IMR-90 (cell line): ENCODE results near the gene PUM2. TPM values are rescaled to one million over a fixed set of nuclear protein-coding genes. Genes with fewer than 3 reads are reported as not detected.

Experiments used
- ATAC-seq: fragments of 200-7000 bp; cut with Tn5 transposase; 2 replicates; pipeline ENCODE4 v1.9.1; 2020; ENCODE audit warnings: low read depth, mild to moderate bottlenecking, moderate library complexity
- BruUV-seq: library from RNA; stranded (reverse); fragments of 400-500 nt; replicated peaks from 2 replicates; lab custom pipeline; 2021; lab: Mats Ljungman, UMichigan
- CTCF ChIA-PET: fragments of 300-600 bp; formaldehyde crosslinking; extraction: SDS; loops from one replicate; lab custom pipeline; 2021; ENCODE audit warnings: antibody characterized with exemption; lab: Yijun Ruan, JAX
- POLR2A ChIA-PET: fragments of 300-600 bp; sonication (Branson Sonifier 250); formaldehyde crosslinking; loops from one replicate; lab custom pipeline; 2022; ENCODE audit warnings: antibody characterized with exemption; ENCODE audit not compliant: unreplicated experiment; lab: Charles Lee
- DNase-seq: peaks from one replicate; pipeline ENCODE4 v3.0.0; 2013
- H2AFZ ChIP-seq: replicated peaks from 2 replicates; pipeline ENCODE3; 2013; ENCODE audit warnings: low read length, mild to moderate bottlenecking; ENCODE audit not compliant: poor library complexity
- H2AK5ac ChIP-seq: 2 replicates; pipeline ENCODE4 v1.6.1; 2013; ENCODE audit warnings: low read depth, low read length, inconsistent platforms
- H2AK9ac ChIP-seq: replicated peaks from 2 replicates; pipeline ENCODE3; 2013; ENCODE audit warnings: mild to moderate bottlenecking, low read depth, low read length, moderate library complexity; ENCODE audit not compliant: poor library complexity
- H2BK120ac ChIP-seq: 2 replicates; pipeline ENCODE4 v1.6.1; 2013; ENCODE audit warnings: low read depth, low read length, inconsistent platforms
- H2BK15ac ChIP-seq: 3 replicates; pipeline ENCODE4 v1.6.1; 2013; ENCODE audit warnings: low read depth, low read length, inconsistent platforms
- H2BK20ac ChIP-seq: 2 replicates; pipeline ENCODE4 v1.6.1; 2013; ENCODE audit warnings: low read depth, mild to moderate bottlenecking, inconsistent platforms, low read length, moderate library complexity
- H2BK5ac ChIP-seq: 2 replicates; pipeline ENCODE4 v1.6.1; 2013; ENCODE audit warnings: mild to moderate bottlenecking, low read depth, low read length, inconsistent platforms; ENCODE audit not compliant: poor library complexity, severe bottlenecking
- H3K14ac ChIP-seq: replicated peaks from 2 replicates; pipeline ENCODE4 v1.6.1; 2013; ENCODE audit warnings: low read depth, low read length, inconsistent platforms
- H3K18ac ChIP-seq: 2 replicates; pipeline ENCODE4 v1.6.1; 2013; ENCODE audit warnings: low read depth, low read length, control low read depth
- H3K23ac ChIP-seq: 2 replicates; pipeline ENCODE4 v1.6.1; 2013; ENCODE audit warnings: low read depth, low read length, inconsistent platforms
- H3K27ac ChIP-seq: 2 replicates; pipeline ENCODE4 v1.5.1; 2013; ENCODE audit warnings: mild to moderate bottlenecking, control low read depth, low read length; ENCODE audit not compliant: insufficient read depth
- H3K27me3 ChIP-seq: 2 replicates; pipeline ENCODE4 v1.6.1; 2013; ENCODE audit warnings: low read length; ENCODE audit not compliant: control insufficient read depth, insufficient read depth
- H3K36me3 ChIP-seq: 2 replicates; pipeline ENCODE4 v1.6.1; 2013; ENCODE audit warnings: low read length, mixed read lengths; ENCODE audit not compliant: control insufficient read depth, insufficient read depth
- H3K4ac ChIP-seq: 2 replicates; pipeline ENCODE4 v1.6.1; 2013; ENCODE audit warnings: low read depth, low read length, inconsistent platforms
- H3K4me1 ChIP-seq: 2 replicates; pipeline ENCODE4 v1.6.1; 2013; ENCODE audit warnings: low read length, mixed read lengths; ENCODE audit not compliant: control insufficient read depth, insufficient read depth
- H3K4me2 ChIP-seq: 2 replicates; pipeline ENCODE4 v1.6.1; 2013; ENCODE audit warnings: low read depth, mild to moderate bottlenecking, control low read depth, low read length, moderate library complexity
- H3K4me3 ChIP-seq: 2 replicates; pipeline ENCODE4 v1.5.1; 2013; ENCODE audit warnings: low read depth, mild to moderate bottlenecking, control low read depth, low read length, moderate library complexity; ENCODE audit not compliant: insufficient read depth
- H3K56ac ChIP-seq: 2 replicates; pipeline ENCODE4 v1.6.1; 2013; ENCODE audit warnings: low read length, inconsistent platforms; ENCODE audit not compliant: insufficient read depth; ENCODE audit errors: extremely low read depth
- H3K79me1 ChIP-seq, 2 experiments: 2 replicates each; pipeline ENCODE4 v1.6.1; 2013; ENCODE audit warnings: low read length in 2 of 2, inconsistent platforms in 1 of 2, low read depth in 1 of 2
- H3K9ac ChIP-seq: 2 replicates; pipeline ENCODE4 v1.6.1; 2013; ENCODE audit warnings: low read depth, low read length, control low read depth
- H3K9me1 ChIP-seq: 2 replicates; pipeline ENCODE4 v1.6.1; 2013; ENCODE audit warnings: low read length, inconsistent platforms; ENCODE audit not compliant: insufficient read depth
- H3K9me3 ChIP-seq: 2 replicates; pipeline ENCODE4 v1.6.1; 2013; ENCODE audit warnings: low read length; ENCODE audit not compliant: control insufficient read depth, insufficient read depth
- H4K20me1 ChIP-seq: 2 replicates; pipeline ENCODE4 v1.6.1; 2013; ENCODE audit warnings: low read length, inconsistent platforms; ENCODE audit not compliant: insufficient read depth
- H4K5ac ChIP-seq: 2 replicates; pipeline ENCODE4 v1.6.1; 2013; ENCODE audit warnings: mild to moderate bottlenecking, low read depth, low read length, control low read depth
- H4K8ac ChIP-seq, 2 experiments: 2 replicates each; pipeline ENCODE4 v1.6.1; 2013; ENCODE audit warnings: low read depth in 2 of 2, low read length in 2 of 2, control low read depth in 1 of 2, inconsistent platforms in 1 of 2
- H4K91ac ChIP-seq: 2 replicates; pipeline ENCODE4 v1.6.1; 2013; ENCODE audit warnings: low read depth, low read length, inconsistent platforms; ENCODE audit not compliant: insufficient read depth
- BHLHE40 ChIP-seq: fragments of 150-350 bp; IDR thresholded peaks from 2 replicates; pipeline ENCODE4 v1.6.1; 2016; ENCODE audit warnings: mild to moderate bottlenecking, low read depth, low read length
- CEBPB ChIP-seq: IDR thresholded peaks from 2 replicates; pipeline ENCODE4 v1.6.1; 2012; ENCODE audit warnings: low read depth, low read length, improper control_type of control experiment
- CHD1 ChIP-seq: IDR thresholded peaks from 2 replicates; pipeline ENCODE4 v1.6.1; 2012; ENCODE audit warnings: low read depth, low read length, improper control_type of control experiment
- ELK1 ChIP-seq: fragments of 150-350 bp; IDR thresholded peaks from 2 replicates; pipeline ENCODE4 v1.6.1; 2016; ENCODE audit warnings: low read depth, mild to moderate bottlenecking, low read length, moderate library complexity, borderline replicate concordance
- FOS ChIP-seq: fragments of 150-350 bp; IDR thresholded peaks from 2 replicates; pipeline ENCODE4 v1.6.1; 2016; ENCODE audit warnings: low read depth, low read length
- MAFK ChIP-seq: IDR thresholded peaks from 2 replicates; pipeline ENCODE4 v1.6.1; 2012; ENCODE audit warnings: low read depth, low read length, improper control_type of control experiment
- MAZ ChIP-seq: IDR thresholded peaks from 2 replicates; pipeline ENCODE4 v1.6.1; 2012; ENCODE audit warnings: low read depth, mild to moderate bottlenecking, low read length, improper control_type of control experiment, moderate library complexity, borderline replicate concordance
- NFE2L2 ChIP-seq: fragments of 150-350 bp; IDR thresholded peaks from 2 replicates; pipeline ENCODE4 v1.6.1; 2016; ENCODE audit warnings: low read depth, mild to moderate bottlenecking, low read length
- POLR2A ChIP-seq: IDR thresholded peaks from 2 replicates; pipeline ENCODE4 v1.6.1; 2012; ENCODE audit warnings: mild to moderate bottlenecking, low read depth, low read length
- RAD21 ChIP-seq: IDR thresholded peaks from 2 replicates; pipeline ENCODE4 v1.6.1; 2012; ENCODE audit warnings: low read length, improper control_type of control experiment
- RCOR1 ChIP-seq: IDR thresholded peaks from 2 replicates; pipeline ENCODE4 v1.6.1; 2012; ENCODE audit warnings: mild to moderate bottlenecking, low read length, improper control_type of control experiment; ENCODE audit not compliant: insufficient replicate concordance
- RFX5 ChIP-seq: IDR thresholded peaks from 2 replicates; pipeline ENCODE4 v1.8.0; 2012; ENCODE audit warnings: low read depth, mild to moderate bottlenecking, low read length, moderate library complexity
- SMC3 ChIP-seq: fragments of 150-350 bp; IDR thresholded peaks from 2 replicates; pipeline ENCODE4 v1.6.1; 2016; ENCODE audit warnings: low read depth, mild to moderate bottlenecking, antibody characterized with exemption, low read length, moderate library complexity
- WGBS, 2 experiments: methylation state at CpG; one replicate each; pipeline versions ENCODE4 v1.1.5 to v1.1.7; 2013; ENCODE audit warnings: missing lambda C conversion rate in 2 of 2; ENCODE audit not compliant: insufficient read length in 1 of 2; ENCODE audit errors: extremely low coverage in 2 of 2; 5-methylcytosine and 5-hydroxymethylcytosine counted together
- dilution Hi-C: fragments of 300-500 bp; cut with HindIII; formaldehyde crosslinking; loops from one replicate; pipeline ENCODE4 v1.14.3; 2018; ENCODE audit warnings: low sequenced_read_pairs; ENCODE audit not compliant: unreplicated experiment
- in situ Hi-C: fragments of 300-500 bp; cut with MboI; formaldehyde crosslinking; loops from 3 replicates; pipeline ENCODE4 v1.14.3; 2019; ENCODE audit warnings: low sequenced_read_pairs, inconsistent platforms, mixed read lengths
- intact Hi-C: fragments of 100-400 bp; cut with micrococcal nuclease; formaldehyde crosslinking; loops from 2 replicates; pipeline ENCODE4 v1.10.0; 2022
- polyA plus RNA-seq, 3 experiments: library from polyadenylated mRNA; depleted of rRNA; stranded (reverse); fragments of >200 nt; gene quantifications; 2 replicates each; pipeline ENCODE4 v1.2.3, GENCODE V29; 2012; ENCODE audit warnings: low replicate concordance in 1 of 3
- total RNA-seq: library from RNA; depleted of rRNA; stranded (reverse); fragments of >200 nt; gene quantifications from 2 replicates; pipeline ENCODE4 v1.2.3, GENCODE V29; 2012
- TF ChIP-seq, protein P1 (sequence below): conservative IDR thresholded peaks from 2 replicates; pipeline ENCODE4 v1.5.1; 2012; ENCODE audit warnings: mild to moderate bottlenecking, low read depth, low read length, improper control_type of control experiment
- TF ChIP-seq, protein P2 (sequence below): fragments of 150-350 bp; IDR thresholded peaks from 2 replicates; pipeline ENCODE4 v1.6.1; 2017; ENCODE audit warnings: mild to moderate bottlenecking, antibody characterized with exemption, low read length, low read depth

PUM2 gene
- total and polyA plus RNA-seq, 2 of the 4 experiments (the other 2 are of a cell fraction): 18.8 to 38.4 TPM

- H4K8ac ChIP-seq: peak overlapping the region in 1 of 2 experiments; percentile 22; a peak in 1 of 4 replicates
- H2AK9ac ChIP-seq: no peak overlapping the region
- ATAC-seq: peak; percentile 15; the same call in 1 of the 2 replicates
- H3K56ac ChIP-seq: no peak overlapping the region
- H3K4me1 ChIP-seq: peaks cover 9% of the 10 kb centered on the region
- no TSS peak for BruUV-seq
- H4K91ac ChIP-seq: no peak overlapping the region
- no peak overlapping the region; the same call in 1 of the 2 replicates for H3K4me2 ChIP-seq
- no peak overlapping the region for H4K5ac ChIP-seq
- H3K14ac ChIP-seq: no peak overlapping the region
- no peak overlapping the region for H2BK5ac ChIP-seq
- whole genome bisulfite sequencing, 2 experiments: 80% methylated on average over 1 of the region's 5 CpGs; no CpG with 5 or more reads in 1 of the 2 experiments
- ChIA-PET CTCF (interaction anchor here (0.7 to 1.7 kb wide), 3 partner anchors 11 to 44 kb away, joined by 3 to 4 read pairs (median 4); no protein-coding TSS in a partner anchor), POLR2A (no interaction called here)
- no peaks in the 10 kb centered on the region for H3K79me1 ChIP-seq
- in situ Hi-C loops (no loop called here), intact Hi-C loops (no loop called here), dilution Hi-C loops (no loop called here)
- DNase-seq: peak; percentile 68
- H3K23ac ChIP-seq: no peak overlapping the region
- no peak for TF ChIP-seq MAZ
- no peak for TF ChIP-seq MAFK
- TF ChIP-seq SMC3: no peak
- no peak for TF ChIP-seq RFX5
- no peak for TF ChIP-seq BHLHE40
- TF ChIP-seq, protein P1, sequence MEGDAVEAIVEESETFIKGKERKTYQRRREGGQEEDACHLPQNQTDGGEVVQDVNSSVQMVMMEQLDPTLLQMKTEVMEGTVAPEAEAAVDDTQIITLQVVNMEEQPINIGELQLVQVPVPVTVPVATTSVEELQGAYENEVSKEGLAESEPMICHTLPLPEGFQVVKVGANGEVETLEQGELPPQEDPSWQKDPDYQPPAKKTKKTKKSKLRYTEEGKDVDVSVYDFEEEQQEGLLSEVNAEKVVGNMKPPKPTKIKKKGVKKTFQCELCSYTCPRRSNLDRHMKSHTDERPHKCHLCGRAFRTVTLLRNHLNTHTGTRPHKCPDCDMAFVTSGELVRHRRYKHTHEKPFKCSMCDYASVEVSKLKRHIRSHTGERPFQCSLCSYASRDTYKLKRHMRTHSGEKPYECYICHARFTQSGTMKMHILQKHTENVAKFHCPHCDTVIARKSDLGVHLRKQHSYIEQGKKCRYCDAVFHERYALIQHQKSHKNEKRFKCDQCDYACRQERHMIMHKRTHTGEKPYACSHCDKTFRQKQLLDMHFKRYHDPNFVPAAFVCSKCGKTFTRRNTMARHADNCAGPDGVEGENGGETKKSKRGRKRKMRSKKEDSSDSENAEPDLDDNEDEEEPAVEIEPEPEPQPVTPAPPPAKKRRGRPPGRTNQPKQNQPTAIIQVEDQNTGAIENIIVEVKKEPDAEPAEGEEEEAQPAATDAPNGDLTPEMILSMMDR: no peak
- no peak for TF ChIP-seq POLR2A
- no peak for TF ChIP-seq RCOR1
- TF ChIP-seq FOS: no peak
- no peak for TF ChIP-seq NFE2L2
- no peak for TF ChIP-seq ELK1
- TF ChIP-seq CHD1: no peak
- TF ChIP-seq CEBPB: no peak
- TF ChIP-seq RAD21: no peak
- TF ChIP-seq, protein P2, sequence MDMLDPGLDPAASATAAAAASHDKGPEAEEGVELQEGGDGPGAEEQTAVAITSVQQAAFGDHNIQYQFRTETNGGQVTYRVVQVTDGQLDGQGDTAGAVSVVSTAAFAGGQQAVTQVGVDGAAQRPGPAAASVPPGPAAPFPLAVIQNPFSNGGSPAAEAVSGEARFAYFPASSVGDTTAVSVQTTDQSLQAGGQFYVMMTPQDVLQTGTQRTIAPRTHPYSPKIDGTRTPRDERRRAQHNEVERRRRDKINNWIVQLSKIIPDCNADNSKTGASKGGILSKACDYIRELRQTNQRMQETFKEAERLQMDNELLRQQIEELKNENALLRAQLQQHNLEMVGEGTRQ: no peak
- H4K20me1 ChIP-seq: no peaks in the 10 kb centered on the region; the same call in 1 of the 2 replicates
- H3K36me3 ChIP-seq: no peaks in the 10 kb centered on the region
- no peak overlapping the region for H3K18ac ChIP-seq
- H3K9me1 ChIP-seq: peaks cover 1% of the 10 kb centered on the region
- no peak overlapping the region for H3K4me3 ChIP-seq
- H3K4ac ChIP-seq: no peak overlapping the region
- H3K9me3 ChIP-seq: no peaks in the 10 kb centered on the region
- no peaks in the 10 kb centered on the region for H3K27me3 ChIP-seq
- no peak overlapping the region for H3K27ac ChIP-seq
- no peak overlapping the region for H3K9ac ChIP-seq
- H2BK20ac ChIP-seq: no peak overlapping the region
- no peak overlapping the region for H2BK120ac ChIP-seq
- H2BK15ac ChIP-seq: no peak overlapping the region
- peak overlapping the region; percentile 17 for H2AFZ ChIP-seq
- no peak overlapping the region for H2AK5ac ChIP-seq
Observed at GRCh38 chr2:20370191-20370590, 19.5 kb upstream of the PUM2 start.
